Endothelial cell of umbilical vein (primary cell): ENCODE measurements around the gene CCL11. TPM values are rescaled to one million over a fixed set of nuclear protein-coding genes. Genes with fewer than 3 reads are reported as not detected.

Experiments used
- BruUV-seq: library from RNA; stranded (reverse); fragments of 400-500 nt; replicated peaks from 2 replicates; lab custom pipeline; 2021; lab: Mats Ljungman, UMichigan
- CTCF ChIA-PET: fragments of 300-600, 350-600 bp; sonication (Branson Sonifier 250); formaldehyde crosslinking; loops from one replicate; lab custom pipeline; 2021; ENCODE audit warnings: antibody characterized with exemption, inconsistent platforms; lab: Charles Lee
- POLR2A ChIA-PET: fragments of 300-600, 350-600 bp; sonication (Branson Sonifier 250); formaldehyde crosslinking; loops from one replicate; lab custom pipeline; 2021; ENCODE audit warnings: antibody characterized with exemption, inconsistent platforms; lab: Charles Lee
- DNase-seq: peaks from one replicate; pipeline ENCODE4 v3.0.0-alpha.2; 2011; ENCODE audit warnings: low read depth, low spot score
- FAIRE-seq: peaks from 2 replicates; lab custom pipeline; 2011; peaks lifted over from hg19 to GRCh38; lab: Jason Lieb, UNC
- H2AFZ ChIP-seq: 2 replicates; pipeline ENCODE4 v1.6.0; 2012; ENCODE audit warnings: low read depth, low read length, control low read depth, inconsistent platforms
- H3K27ac ChIP-seq: 2 replicates; pipeline ENCODE4 v1.5.1; 2011; ENCODE audit warnings: low read depth, mild to moderate bottlenecking, control low read depth, low read length, moderate library complexity; ENCODE audit not compliant: insufficient read depth
- H3K27me3 ChIP-seq, 2 experiments: 2 replicates each; pipeline versions ENCODE4 v1.6.0 to v1.6.1; 2011; ENCODE audit warnings: low read length in 2 of 2, mixed read lengths in 1 of 2; ENCODE audit not compliant: control insufficient read depth in 2 of 2, insufficient read depth in 2 of 2
- H3K36me3 ChIP-seq, 2 experiments: 2 replicates in 1 of 2; 3 replicates in 1 of 2; pipeline ENCODE4 v1.5.1; 2011; ENCODE audit warnings: low read length in 2 of 2, mild to moderate bottlenecking in 1 of 2, moderate library complexity in 1 of 2; ENCODE audit not compliant: control insufficient read depth in 2 of 2, insufficient read depth in 2 of 2; ENCODE audit errors: extremely low read depth in 1 of 2
- H3K4me1 ChIP-seq: 3 replicates; pipeline ENCODE4 v1.5.1; 2011; ENCODE audit warnings: mild to moderate bottlenecking, low read length; ENCODE audit not compliant: control insufficient read depth, insufficient read depth; ENCODE audit errors: extremely low read depth
- H3K4me2 ChIP-seq: 2 replicates; pipeline ENCODE4 v1.6.1; 2011; ENCODE audit warnings: low read length, control low read depth, mixed read lengths; ENCODE audit not compliant: insufficient read depth
- H3K4me3 ChIP-seq, 3 experiments: fragments of 200-600 bp in 1 of 3; sonication (generic), shearing (Covaris generic) in 1 of 3; replicated peaks in 1 of 3; 2 replicates each; pipeline ENCODE4 v1.5.1; 2011 to 2016; ENCODE audit warnings: control low read depth in 3 of 3, low read length in 3 of 3, mild to moderate bottlenecking in 2 of 3, inconsistent platforms in 1 of 3, low read depth in 1 of 3, moderate library complexity in 1 of 3; ENCODE audit not compliant: insufficient read depth in 1 of 3
- H3K79me2 ChIP-seq: 2 replicates; pipeline ENCODE4 v1.6.0; 2012; ENCODE audit warnings: low read length, inconsistent platforms; ENCODE audit not compliant: control insufficient read depth, insufficient read depth
- H3K9ac ChIP-seq: replicated peaks from 2 replicates; pipeline ENCODE3; 2011; ENCODE audit warnings: low read length, control low read depth; ENCODE audit not compliant: insufficient read depth; ENCODE audit errors: extremely low read depth
- H3K9me1 ChIP-seq: replicated peaks from 3 replicates; pipeline ENCODE4 v1.6.0; 2011; ENCODE audit warnings: mild to moderate bottlenecking, low read length; ENCODE audit not compliant: control insufficient read depth, insufficient read depth; ENCODE audit errors: extremely low read depth
- H3K9me3 ChIP-seq: replicated peaks from 2 replicates; pipeline ENCODE4 v1.5.1; 2012; ENCODE audit warnings: low read length, inconsistent platforms; ENCODE audit not compliant: control insufficient read depth, insufficient read depth
- H4K20me1 ChIP-seq: replicated peaks from 2 replicates; pipeline ENCODE3; 2011; ENCODE audit warnings: mild to moderate bottlenecking, low read length; ENCODE audit not compliant: control insufficient read depth, insufficient read depth; ENCODE audit errors: extremely low read depth
- EZH2 ChIP-seq: IDR thresholded peaks from 2 replicates; pipeline ENCODE4 v1.6.1; 2012; ENCODE audit warnings: borderline replicate concordance, low read depth, mild to moderate bottlenecking, moderate library complexity, low read length, inconsistent platforms; ENCODE audit not compliant: severe bottlenecking
- FOS ChIP-seq: IDR thresholded peaks from 2 replicates; pipeline ENCODE4 v1.6.1; 2011; ENCODE audit warnings: mild to moderate bottlenecking, low read length, moderate library complexity, borderline replicate concordance; ENCODE audit not compliant: insufficient read depth
- GATA2 ChIP-seq: IDR thresholded peaks from 2 replicates; pipeline ENCODE4 v1.7.0; 2011; ENCODE audit warnings: low read depth, mild to moderate bottlenecking, moderate library complexity, mixed read lengths, low read length; ENCODE audit not compliant: insufficient read length, insufficient read depth
- JUN ChIP-seq: IDR thresholded peaks from 2 replicates; pipeline ENCODE4 v1.6.1; 2011; ENCODE audit warnings: borderline replicate concordance, low read depth; ENCODE audit not compliant: insufficient read length, insufficient read depth
- MYC ChIP-seq: IDR thresholded peaks from one replicate; pipeline ENCODE4 v1.6.1; 2011; ENCODE audit warnings: mild to moderate bottlenecking, low read depth, low read length
- POLR2A ChIP-seq: IDR thresholded peaks from 2 replicates; pipeline ENCODE4 v1.6.1; 2012; ENCODE audit warnings: low read depth, mild to moderate bottlenecking, control low read depth, low read length
- POLR2AphosphoS5 ChIP-seq: IDR thresholded peaks from 2 replicates; pipeline ENCODE4 v1.6.1; 2012; ENCODE audit warnings: low read depth, mild to moderate bottlenecking, control low read depth, low read length, moderate library complexity; ENCODE audit not compliant: insufficient read depth
- dilution Hi-C: fragments of 300-500 bp; cut with MboI; formaldehyde crosslinking; loops from one replicate; pipeline ENCODE4 v1.15.0; 2019; ENCODE audit warnings: low sequenced_read_pairs; ENCODE audit not compliant: extremely low pct_ligation_motif_present
- intact Hi-C: fragments of 100-400 bp; cut with micrococcal nuclease; formaldehyde crosslinking; loops from one replicate; pipeline ENCODE4 v1.10.0; 2022
- polyA plus RNA-seq, 4 experiments: library from polyadenylated mRNA; depleted of rRNA in 3 of 4; stranded (reverse) in 3 of 4; unstranded in 1 of 4; fragments of >200 nt; gene quantifications; 2 replicates each; pipeline versions ENCODE4 v1.2.1 to v1.2.3, GENCODE V29; 2011 to 2012; ENCODE audit warnings: missing spikeins in 1 of 4
- total RNA-seq: library from RNA; stranded (reverse); gene quantifications from 2 replicates; pipeline ENCODE4 v1.2.3, GENCODE V29; 2021
- TF ChIP-seq, protein P1 (sequence below), 2 donors: IDR thresholded peaks; 1 replicate in 1 of 2; 2 replicates in 1 of 2; pipeline ENCODE4 v1.5.1; 2011; ENCODE audit warnings: low read length in 2 of 2, mild to moderate bottlenecking in 2 of 2, moderate library complexity in 2 of 2, control low read depth in 1 of 2, inconsistent platforms in 1 of 2, low read depth in 1 of 2; ENCODE audit not compliant: insufficient read depth in 1 of 2; ENCODE audit errors: extremely low read depth in 1 of 2
- TF ChIP-seq, protein P2 (sequence below): IDR thresholded peaks from 2 replicates; pipeline ENCODE4 v1.6.1; 2011; ENCODE audit not compliant: insufficient read depth, insufficient read length

Gene CCL11
- total and polyA plus RNA-seq, 2 donors (not counting 3 experiments of a cell fraction or from before 2014, with no cell fraction given) = not detected

DNA sequence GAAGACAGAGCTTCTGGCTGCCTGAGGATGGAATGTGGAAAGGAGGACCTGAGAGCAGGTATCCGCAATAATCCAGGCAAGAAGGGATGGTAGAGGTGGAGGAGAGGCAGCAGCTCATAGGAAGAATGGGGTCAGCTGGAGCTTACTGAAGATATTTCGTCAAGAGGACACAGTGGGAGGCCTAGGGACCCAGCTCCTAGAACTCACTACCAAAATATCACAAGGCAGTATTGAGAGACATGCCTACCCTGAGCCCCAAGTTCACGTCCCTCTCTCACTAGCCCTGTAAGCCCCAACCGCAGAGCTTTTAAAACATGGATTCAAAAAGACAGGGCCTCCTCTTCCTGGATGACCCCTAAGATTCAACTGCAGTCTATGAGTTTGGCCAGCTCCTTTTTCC is 19.5 kb downstream of the CCL11 start:
- H3K9me1 ChIP-seq = no peaks in the 10 kb centered on the region
- no peak for DNase-seq
- H3K9ac ChIP-seq = no peak overlapping the region
- no peak overlapping the region for H3K4me2 ChIP-seq
- peaks cover 7% of the 10 kb centered on the region for H3K4me1 ChIP-seq
- no peak overlapping the region for H2AFZ ChIP-seq
- intact Hi-C loops (no loop called here), dilution Hi-C loops (loop anchor here (25.0 kb wide), 1 partner anchor 93 kb away; no protein-coding TSS in a partner anchor)
- no peak for FAIRE-seq
- TF ChIP-seq POLR2AphosphoS5 (no peak), MYC (no peak), EZH2 (no peak), GATA2 (no peak), FOS (no peak), POLR2A (no peak), JUN (no peak)
- TF ChIP-seq, protein P1, sequence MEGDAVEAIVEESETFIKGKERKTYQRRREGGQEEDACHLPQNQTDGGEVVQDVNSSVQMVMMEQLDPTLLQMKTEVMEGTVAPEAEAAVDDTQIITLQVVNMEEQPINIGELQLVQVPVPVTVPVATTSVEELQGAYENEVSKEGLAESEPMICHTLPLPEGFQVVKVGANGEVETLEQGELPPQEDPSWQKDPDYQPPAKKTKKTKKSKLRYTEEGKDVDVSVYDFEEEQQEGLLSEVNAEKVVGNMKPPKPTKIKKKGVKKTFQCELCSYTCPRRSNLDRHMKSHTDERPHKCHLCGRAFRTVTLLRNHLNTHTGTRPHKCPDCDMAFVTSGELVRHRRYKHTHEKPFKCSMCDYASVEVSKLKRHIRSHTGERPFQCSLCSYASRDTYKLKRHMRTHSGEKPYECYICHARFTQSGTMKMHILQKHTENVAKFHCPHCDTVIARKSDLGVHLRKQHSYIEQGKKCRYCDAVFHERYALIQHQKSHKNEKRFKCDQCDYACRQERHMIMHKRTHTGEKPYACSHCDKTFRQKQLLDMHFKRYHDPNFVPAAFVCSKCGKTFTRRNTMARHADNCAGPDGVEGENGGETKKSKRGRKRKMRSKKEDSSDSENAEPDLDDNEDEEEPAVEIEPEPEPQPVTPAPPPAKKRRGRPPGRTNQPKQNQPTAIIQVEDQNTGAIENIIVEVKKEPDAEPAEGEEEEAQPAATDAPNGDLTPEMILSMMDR (IDR thresholded peaks at IDR 0.05; ENCODE audit: extremely low read depth in 1 of 2, insufficient read depth in 1 of 2, low read depth in 1 of 2, low read length in 2 of 2) = no peak
- TF ChIP-seq, protein P2, sequence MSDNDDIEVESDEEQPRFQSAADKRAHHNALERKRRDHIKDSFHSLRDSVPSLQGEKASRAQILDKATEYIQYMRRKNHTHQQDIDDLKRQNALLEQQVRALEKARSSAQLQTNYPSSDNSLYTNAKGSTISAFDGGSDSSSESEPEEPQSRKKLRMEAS = no peak
- ChIA-PET CTCF (interaction anchor here (0.7 to 11.1 kb wide), 9 partner anchors 35 to 134 kb away, joined by 3 to 179 read pairs (median 4); partner anchors contain the start of genes CCL1 and CCL7), POLR2A (no interaction called here)
- no peaks in the 10 kb centered on the region for H3K79me2 ChIP-seq
- no peaks in the 10 kb centered on the region for H3K36me3 ChIP-seq
- BruUV-seq = no TSS peak
- H3K27ac ChIP-seq = no peak overlapping the region
- H4K20me1 ChIP-seq = no peaks in the 10 kb centered on the region
- H3K4me3 ChIP-seq = no peak overlapping the region
- H3K9me3 ChIP-seq = no peaks in the 10 kb centered on the region
- H3K27me3 ChIP-seq = peaks cover 11 to 15% of the 10 kb centered on the region in 2 experiments
